HG03432 (cell line): Measurements from ENCODE around the gene CCNB2.
"Not testable (repeated sequence)": the region's sequence is repeated elsewhere in the genome, so short reads cannot be mapped to it uniquely, and the experiment has no call there.

ENCODE experiments used
- ATAC-seq: cut with Tn5 transposase; IDR thresholded peaks from one replicate; pipeline ENCODE4 v1.9.1; 2021; ENCODE audit warnings: mild to moderate bottlenecking, moderate library complexity; ENCODE audit not compliant: unreplicated experiment

CCNB2 gene

GRCh38 chr15:59131969-59132562 lies 27.1 kb downstream of the CCNB2 start:
- ATAC-seq: no peak

- no peak for ATAC-seq
Observed at GRCh38 chr15:59133929-59134427, 29.0 kb downstream of the CCNB2 start.

DNA sequence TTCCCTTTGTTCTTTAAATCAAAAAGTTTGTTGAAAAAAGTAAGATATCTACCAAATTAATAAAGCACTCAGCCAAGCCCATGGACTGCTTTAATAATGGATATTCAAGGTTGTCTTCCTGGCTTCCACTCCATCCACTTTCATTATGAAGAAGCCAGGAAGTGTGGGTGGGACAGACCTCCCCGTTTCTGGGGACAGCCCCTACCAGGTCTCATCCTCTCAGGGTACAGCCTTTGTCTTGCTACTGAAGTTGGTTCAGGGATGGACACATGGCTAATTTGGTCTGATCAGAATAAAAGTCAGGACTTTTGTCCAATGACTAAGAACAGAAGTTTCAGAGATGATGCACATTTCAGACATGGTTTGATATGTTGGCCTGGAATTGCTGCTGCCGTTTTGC lies 32.6 kb downstream of the CCNB2 start:
- no peak for ATAC-seq

DNA sequence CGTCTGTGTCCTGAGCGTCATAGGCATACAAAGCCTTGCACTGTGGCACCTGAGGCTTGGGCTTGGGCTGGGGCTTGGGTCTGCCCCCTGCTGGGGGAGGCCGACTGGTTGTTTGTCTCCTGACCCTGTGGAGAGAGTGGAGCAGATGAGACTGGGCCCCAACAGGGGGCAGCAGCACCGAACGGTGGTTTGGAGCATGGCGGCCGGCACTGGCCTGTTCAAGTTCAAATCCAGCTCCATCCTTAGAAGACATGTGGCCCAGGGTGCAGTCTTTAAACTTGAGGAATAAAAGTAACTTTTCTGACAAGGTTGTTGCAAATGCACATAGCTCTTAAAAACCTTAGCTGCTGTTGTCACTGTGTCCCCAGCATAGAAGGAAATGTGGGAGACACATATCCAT lies 33.3 kb downstream of the CCNB2 start:
- peak; percentile 67 for ATAC-seq

DNA sequence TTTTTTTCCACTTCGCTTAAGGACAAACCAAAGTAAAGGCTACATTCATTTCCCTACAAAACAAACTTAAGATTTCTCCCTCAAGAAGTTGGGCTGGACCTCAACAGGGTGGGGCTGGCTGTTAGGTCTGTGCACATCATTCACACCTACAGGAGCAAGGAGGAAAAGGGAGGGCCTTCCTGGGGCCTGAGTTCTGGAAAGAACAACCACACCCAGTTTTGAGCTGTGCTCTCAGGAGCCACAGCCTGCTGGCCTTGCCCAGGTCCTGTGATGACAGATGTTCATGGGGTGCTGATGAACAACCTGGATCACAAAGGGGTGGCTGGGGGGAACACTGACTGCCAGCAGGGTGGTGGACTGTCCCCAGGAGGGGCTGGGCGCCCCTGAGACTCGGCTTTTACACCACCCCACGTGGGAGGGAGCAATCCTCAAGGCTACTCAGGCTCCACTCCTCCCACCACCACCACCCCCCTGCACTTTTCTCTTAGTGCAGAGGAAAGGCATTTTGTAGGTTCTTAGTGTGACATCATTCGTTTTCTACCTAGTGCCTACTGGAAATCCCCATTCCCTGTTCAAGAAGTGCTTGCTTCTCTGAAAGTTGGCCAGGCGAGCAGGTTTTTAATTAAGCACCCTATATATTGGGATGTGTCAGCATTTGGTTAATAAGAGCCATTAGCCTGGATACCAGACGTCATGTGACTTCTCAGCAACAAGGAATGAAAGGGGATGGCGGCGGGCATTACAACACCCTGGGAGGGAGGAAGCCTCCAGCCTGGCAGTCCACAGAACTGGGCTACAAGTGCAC lies 35.7 kb downstream of the CCNB2 start:
- ATAC-seq: no peak

DNA sequence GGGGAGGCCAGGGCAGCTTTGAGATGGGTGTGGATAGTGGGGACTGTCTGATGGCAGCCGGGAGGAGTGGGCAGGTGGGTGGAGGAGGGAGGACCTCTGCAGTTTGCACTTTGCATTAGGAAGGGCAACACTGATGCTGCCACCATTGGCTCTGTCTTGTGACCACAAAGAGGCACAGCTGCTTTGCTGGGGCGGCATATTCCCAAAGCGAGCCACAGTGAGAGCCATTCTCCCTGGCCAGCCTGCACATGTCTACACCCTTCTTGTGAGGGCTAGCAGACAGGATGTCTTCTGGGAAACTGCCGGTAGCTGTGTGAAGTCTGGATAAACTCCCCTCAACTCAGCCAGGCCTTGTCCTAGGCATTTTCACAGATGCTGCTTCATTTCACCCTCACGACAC lies 38.3 kb downstream of the CCNB2 start:
- no peak for ATAC-seq

GRCh38 chr15:59144594-59144993 lies 39.6 kb downstream of the CCNB2 start:
- not testable (repeated sequence) for ATAC-seq

DNA sequence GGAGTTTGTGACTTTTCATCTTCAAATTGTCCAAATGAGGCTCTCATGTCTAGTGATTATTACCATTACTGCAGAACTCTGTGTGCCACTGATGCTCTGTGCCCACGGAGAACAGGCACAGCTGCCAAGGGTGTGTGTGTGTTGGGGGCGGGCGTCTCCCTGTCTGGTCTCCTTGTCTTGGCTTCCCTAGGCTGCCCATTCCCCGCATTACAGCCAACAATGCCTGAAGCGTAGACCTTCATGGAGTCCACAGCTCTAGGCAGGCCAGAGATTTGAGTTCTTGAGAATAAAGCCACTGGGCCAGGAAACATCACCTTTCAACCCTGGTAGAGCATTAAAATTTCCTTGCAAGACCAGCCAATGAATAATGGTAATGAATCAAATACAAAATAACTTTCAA lies 42.7 kb downstream of the CCNB2 start:
- no peak for ATAC-seq

DNA sequence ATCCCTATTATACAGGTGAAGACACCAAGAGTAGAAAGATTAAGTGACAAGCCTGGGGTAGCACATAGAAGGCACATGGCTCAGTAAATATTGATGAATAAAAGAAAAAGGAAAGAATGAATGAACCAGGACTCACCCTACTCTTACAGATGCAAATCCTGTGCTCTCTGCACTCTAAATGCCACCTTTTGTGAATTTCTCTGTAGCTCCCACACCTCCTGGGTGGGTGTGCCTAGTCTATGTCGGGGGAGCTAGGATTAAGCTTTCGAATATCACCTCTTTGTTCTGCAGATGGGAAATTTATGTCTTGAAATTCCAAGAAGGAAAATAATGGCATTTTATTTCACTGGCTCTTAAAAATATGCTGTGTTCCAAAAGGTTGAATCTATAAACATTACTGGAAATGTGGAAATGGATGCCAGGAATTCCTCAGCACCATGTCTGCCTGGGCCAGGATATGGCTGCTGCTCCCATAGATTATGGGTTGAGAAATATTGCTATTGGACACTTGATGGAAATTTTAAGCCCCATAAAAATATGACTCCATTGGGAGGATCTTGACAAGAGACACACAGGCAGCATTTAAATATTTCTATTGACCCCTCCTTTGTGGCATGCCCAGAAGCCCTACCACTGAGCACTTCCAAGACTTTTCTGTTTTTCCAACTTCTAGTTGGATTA lies 43.3 kb downstream of the CCNB2 start:
- ATAC-seq: no peak

- no peak for ATAC-seq
Observed at GRCh38 chr15:59150185-59150584, 45.2 kb downstream of the CCNB2 start.

DNA sequence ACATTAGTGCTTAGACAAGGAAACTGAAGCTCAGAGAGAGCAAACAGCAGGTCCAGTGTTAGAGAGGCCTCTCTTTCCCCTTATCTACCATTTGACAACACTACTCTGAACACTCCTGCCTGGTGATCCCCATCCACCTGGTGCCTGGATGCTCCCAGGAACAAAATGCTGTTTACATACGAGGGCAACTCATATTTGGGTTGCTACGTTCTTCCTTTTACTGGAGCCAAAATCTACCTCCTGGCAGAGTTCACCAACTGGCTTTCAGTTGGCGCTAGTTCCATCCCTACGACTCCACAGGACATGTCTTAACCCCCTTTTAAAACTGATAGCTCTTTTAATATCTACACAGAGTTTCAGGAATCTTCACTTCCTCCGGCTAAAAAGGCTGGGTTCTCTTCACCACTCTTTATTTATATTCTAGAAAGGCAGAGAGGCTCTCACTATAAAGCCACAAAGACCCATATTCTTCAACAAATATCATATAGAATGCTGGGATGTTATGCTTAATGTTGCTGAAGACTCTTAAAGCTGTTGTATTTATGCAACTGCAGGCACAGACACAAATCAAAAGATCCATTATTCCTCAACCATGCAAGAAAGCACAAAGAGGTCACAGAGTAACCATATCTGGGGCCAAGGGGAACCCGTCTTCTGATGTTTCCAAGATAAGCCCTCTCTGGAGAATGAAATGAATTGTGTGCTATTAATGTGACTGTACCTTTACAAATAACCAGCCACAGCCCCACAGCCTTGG lies 47.9 kb downstream of the CCNB2 start:
- no peak for ATAC-seq

- no peak for ATAC-seq
Observed at GRCh38 chr15:59153466-59153865, 48.5 kb downstream of the CCNB2 start.

DNA sequence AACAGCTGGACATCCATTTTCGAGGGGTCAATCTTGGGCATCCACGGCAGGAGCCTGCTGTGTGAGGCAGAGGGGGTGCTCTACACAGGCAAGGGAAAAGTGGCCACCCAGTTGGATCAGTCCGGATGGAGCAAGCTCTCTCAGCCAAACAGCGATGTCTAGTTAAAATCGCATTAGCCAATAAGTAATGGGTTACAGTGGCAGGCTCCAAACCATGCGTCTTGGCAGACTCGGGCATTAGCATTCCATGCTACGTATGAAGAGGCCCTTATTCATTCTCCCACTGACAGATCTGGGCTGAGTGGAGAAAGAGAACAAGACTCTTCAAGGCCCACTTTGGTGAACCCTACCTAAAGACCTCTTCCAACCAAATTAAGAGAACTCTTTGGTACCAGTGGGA lies 49.3 kb downstream of the CCNB2 start:
- no peak for ATAC-seq

- no peak for ATAC-seq
Observed at GRCh38 chr15:59155431-59155830, 50.5 kb downstream of the CCNB2 start.

GRCh38 chr15:59157396-59157795 lies 52.5 kb downstream of the CCNB2 start:
- ATAC-seq: no peak

DNA sequence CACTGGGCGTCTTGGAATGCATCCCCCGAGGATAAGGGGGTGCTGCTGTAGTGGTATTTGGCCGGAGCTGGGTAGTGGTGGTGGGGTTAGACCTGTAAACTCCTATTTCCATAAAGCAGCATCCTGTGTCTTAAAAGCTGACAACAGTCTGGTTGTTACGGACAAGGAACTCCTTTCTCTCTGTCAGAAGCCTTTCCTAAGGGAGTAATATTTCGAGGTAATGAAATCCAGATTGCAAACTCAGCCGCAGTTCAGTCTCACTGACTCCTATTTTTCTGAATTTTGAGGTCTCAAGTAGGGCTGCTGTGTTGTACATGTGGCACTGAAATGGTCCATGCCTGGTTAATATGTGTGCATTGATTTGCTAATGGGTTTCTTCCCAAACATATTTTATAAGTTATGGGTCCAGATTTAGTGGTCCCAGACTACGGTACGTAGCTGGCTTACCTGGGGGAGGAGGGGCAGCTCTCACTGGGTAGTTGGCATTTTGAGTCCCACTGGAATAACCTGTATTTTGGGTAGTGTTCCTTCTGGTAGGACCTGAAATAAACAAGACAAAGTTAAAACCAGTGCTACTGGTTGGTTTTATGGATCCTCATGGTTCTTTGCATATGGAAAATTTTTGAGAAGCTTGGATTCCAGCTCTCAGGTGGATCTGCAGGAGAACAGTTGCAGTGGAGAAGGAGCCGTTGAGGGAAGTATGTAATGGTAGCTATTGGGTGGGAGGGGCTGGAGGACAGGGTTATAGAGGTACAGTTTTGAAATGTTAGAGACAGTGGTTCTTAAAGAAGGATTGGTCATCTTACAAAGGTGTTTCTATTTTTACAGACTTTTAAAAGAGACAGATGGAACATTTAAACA lies 53.1 kb downstream of the CCNB2 start:
- no peak for ATAC-seq

DNA sequence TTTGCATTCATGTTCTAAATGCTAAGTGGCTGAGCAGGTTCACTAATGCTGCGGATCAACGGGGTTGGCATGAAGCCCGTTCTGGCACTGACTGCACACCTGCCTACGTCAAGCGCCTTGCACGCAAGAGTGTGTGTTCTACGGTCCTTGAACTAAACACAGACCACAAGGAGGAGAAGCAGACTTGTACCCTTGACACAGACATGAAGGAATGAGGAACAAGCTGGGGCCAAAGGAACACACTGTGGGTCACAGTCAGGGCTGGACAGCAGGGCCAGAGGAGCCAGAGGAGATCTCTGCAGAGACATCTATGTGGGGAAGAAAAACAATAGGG lies 53.7 kb downstream of the CCNB2 start:
- ATAC-seq: no peak

GRCh38 chr15:59159210-59159609 lies 54.3 kb downstream of the CCNB2 start:
- ATAC-seq: no peak

DNA sequence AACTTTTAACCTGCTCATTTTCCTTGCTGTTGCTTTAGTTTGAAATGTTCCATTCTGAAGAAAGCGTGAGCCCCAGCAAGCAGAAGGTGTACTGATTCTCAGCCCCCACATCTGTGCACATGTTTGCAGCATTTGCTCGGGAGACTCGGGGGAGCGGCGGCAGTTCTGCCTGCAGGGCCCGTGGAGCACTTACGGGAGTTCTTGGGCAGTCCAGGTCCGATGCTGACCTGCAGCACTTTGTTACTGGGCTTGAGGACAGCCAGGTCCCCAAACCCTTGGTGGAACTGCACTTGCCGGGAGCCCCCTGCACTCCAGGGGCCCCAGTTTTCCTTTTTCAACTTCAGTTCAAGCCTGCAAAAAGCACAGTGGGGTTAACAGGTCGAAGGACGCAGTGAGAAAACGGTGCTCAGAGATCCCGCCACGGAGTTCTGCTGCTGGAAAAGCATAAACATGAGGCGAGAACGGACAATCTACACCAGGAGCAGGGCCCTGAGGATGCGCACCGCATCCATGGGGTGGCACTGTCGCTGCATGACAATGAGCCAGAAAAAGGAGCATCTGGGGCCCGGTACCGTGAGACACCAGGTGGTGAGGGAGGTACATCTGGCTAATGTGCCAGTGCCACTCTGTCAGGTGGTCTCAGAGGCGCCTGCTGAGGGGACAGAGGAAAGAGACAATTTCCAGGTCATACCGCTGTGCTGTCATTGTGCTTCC lies 56.1 kb downstream of the CCNB2 start:
- no peak for ATAC-seq

DNA sequence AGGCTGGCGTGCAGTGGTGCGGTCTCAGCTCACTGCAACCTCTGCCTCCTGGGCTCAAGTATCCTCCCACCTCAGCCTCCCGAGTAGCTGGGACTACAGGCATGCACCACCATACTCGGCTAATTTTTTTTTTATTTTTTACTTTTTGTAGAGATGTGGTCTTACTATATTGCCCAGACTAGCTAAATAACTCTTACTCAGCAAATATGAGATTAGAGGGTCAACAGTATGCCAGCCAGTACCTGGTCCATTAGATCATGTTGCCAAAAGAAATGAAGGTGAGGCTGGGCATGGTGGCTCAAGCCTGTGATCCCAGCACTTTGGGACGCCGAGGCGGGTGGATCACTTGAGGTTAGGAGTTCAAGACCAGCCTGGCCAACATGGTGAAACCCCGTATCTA lies 57.1 kb downstream of the CCNB2 start:
- not testable (repeated sequence) for ATAC-seq
